NOMO-1 treated with DMSO at 0.1 percent for 48 hours (cell line): ENCODE data around the gene MMADHC.
A peak's percentile ranks its signal among the peaks of the same experiment; 100 is the strongest.

Experiments used
- DNase-seq: peaks from one replicate; lab custom pipeline; 2025; ENCODE audit not compliant: unreplicated experiment; lab: John Stamatoyannopoulos, UW

The MMADHC gene

GRCh38 chr2:149587220-149587949 is at the start of gene MMADHC:
TSS of gene MMADHC (minus strand) at chr2:149587775. CDS start at chr2:149587097, 678 bp downstream.
- peak; percentile 89 for DNase-seq

GRCh38 chr2:149634103-149634502 is 46.5 kb upstream of the MMADHC start:
- DNase-seq, result no peak

- DNase-seq, result no peak
Observed at GRCh38 chr2:149630445-149630844, 42.9 kb upstream of the MMADHC start.

DNA sequence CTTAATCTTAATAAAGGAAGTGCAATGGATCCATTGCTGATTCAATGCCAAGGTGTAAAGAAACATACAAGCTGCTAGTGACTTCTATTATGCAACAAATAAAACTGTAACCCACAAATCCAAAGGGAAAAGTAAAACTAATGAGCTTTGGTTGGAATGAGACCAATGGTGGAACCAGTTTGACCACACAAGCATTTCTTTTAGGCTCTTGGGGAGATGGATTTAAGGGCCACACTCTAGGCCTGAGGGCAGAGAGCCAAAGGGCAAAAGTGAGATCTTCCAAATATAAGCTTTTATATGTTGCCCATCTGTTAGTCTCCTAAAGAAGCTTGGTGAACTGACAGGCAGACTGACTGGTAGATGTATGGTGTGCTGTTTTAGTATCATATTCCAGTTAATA is 41.5 kb upstream of the MMADHC start:
- no peak for DNase-seq

- DNase-seq, result peak; percentile 43
Observed at GRCh38 chr2:149627111-149627801, 39.7 kb upstream of the MMADHC start.

- DNase-seq, result peak; percentile 12
Observed at GRCh38 chr2:149625671-149626070, 38.1 kb upstream of the MMADHC start.

- no peak for DNase-seq
Observed at GRCh38 chr2:149625271-149625670, 37.7 kb upstream of the MMADHC start.

GRCh38 chr2:149622343-149622742 is 34.8 kb upstream of the MMADHC start:
- DNase-seq, result no peak

DNA sequence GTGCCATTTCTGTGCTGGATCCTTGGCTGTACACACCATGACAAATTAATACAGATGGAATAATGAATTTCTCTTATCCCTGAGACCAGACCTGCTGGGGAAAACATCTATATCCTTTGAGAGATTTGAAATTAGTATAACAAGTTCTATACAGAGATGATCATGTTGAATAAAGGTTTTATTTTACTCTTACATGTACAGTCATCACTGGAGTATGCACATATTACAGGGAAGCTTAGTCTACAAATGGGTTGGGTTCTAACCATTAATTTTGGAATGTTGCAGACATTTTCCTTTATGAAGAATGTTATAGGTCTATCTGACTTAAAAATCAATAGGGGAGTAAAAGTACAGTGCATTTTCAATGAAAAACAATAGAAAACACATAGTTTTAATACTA is 29.9 kb upstream of the MMADHC start:
- DNase-seq, result no peak

GRCh38 chr2:149616681-149617456 is 29.3 kb upstream of the MMADHC start:
- DNase-seq, result no peak

GRCh38 chr2:149613704-149614103 is 26.1 kb upstream of the MMADHC start:
- no peak for DNase-seq

DNA sequence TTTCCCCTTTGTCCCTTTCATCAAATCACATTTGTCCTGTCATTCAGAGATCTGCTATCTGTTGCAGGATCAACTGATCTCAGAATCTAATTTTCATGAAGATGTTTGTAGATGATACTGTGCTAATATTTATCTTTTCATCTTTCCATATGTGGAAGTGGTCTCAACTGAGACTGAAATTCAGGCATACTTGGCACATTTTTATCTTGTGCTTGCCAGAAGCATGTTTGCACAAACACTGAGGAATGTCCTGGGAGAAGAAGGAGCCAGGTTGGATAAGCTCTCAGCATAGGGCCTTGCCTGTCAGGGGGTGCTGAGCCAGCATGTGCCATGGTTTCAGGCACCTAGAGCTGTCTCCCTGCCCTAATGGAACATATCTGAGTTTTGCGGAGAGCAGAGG is 24.5 kb upstream of the MMADHC start:
- DNase-seq, result no peak

- DNase-seq, result no peak
Observed at GRCh38 chr2:149611100-149611820, 23.7 kb upstream of the MMADHC start.

DNA sequence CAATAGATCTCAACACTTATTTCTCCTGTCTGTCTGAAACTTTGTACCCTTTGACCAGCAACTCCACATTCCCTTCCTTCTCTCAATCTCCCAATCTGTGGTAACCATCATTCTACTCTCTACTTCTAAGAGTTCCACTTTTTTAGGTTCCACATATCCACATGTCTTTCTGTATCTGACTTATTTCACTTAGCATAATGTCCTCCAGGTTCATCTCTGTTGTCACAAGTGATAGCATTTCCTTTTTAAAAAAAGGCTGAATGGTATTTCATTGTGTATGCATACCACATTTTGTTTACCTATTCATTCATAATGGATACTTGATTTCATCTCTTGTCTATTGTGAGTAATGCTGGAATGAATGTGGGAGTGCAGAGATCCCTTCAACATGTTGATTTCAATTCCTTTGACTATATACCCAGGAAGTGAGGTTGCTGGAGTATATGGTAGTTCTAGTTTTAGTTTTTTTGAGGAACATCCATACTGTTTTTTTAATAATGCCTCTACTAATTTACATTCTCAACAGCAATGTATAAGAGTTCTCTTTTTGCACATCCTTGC is 18.8 kb upstream of the MMADHC start:
- no peak for DNase-seq

DNA sequence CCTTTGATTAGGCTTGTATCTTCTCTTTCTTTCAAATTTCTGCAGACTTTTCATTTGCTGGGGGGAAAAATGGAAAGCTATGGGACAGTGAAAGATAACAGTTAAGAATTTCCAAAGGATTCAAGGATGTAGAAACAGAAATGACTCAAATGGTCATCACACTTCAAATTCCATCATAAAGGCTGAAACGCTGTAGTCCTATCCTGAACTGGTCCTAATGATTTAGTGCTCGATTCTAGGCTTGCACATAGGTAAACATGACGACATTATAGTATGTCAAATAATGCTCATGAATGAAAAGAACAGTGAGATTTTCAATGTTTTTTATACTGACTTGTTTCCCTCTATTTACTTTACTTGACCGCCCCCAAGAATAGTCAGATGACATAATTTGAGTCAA is 15.7 kb upstream of the MMADHC start:
- no peak for DNase-seq

DNA sequence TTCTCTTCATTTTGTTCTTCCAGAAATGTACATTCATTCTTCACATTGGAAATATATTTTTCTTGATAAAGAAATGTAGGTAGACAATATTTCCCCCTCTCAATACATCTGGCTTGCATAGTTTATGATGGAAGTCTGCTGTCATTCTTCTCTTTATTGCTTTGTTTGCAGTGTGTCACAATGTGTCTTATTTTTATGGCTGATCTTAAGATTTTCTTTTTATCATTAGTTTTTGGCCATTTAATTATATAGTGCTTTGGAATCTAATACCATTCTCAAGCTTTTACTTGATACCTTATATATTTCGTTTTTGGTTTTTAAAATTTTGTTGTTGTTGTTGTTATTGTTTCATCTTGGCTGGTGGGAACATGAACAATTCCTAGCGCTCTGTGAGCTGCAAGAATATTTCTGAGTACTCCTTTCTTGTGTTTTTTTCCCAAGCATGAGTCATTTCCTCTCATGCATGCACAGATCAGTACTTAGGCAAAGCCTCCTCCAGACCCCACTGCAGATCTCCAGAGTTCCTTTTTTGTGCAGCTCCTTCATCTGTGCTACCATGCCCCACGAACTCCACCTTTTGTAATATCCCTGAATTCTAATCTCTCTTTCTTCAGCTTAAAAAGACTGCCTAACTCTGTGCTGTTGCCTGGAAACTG is 13.7 kb upstream of the MMADHC start:
- peak; percentile 13 for DNase-seq

DNA sequence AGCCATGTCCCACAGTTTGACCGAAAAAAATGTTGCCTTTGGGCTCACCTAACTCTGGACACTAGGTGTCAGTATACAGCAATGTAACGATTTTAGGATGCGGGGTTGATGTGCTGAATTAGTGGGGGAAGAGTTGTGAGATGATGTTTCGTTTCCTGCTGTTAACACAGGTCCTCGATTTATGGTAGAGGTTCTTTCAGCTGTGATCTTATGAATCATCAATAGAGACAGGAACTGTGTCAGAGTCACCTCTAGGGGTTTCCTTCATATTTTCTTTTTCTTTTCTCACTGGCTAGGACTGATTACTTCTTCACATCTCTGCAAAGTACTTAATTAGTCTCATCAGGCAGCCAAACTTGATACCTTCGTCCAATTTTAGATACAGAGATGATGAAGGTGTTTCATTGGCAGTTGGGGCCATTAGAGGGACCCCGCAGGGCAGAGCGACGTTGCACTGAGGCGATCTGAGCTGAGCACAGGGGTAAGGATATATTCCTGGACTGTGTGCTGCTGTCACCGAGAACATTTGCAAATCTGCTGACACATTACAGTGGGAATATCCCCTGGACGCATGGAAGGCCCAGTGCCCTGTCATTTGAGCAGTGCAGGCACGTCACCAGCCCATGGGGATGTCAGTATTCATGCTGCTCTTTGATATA is 10.2 kb upstream of the MMADHC start:
- DNase-seq, result peak; percentile 91

DNA sequence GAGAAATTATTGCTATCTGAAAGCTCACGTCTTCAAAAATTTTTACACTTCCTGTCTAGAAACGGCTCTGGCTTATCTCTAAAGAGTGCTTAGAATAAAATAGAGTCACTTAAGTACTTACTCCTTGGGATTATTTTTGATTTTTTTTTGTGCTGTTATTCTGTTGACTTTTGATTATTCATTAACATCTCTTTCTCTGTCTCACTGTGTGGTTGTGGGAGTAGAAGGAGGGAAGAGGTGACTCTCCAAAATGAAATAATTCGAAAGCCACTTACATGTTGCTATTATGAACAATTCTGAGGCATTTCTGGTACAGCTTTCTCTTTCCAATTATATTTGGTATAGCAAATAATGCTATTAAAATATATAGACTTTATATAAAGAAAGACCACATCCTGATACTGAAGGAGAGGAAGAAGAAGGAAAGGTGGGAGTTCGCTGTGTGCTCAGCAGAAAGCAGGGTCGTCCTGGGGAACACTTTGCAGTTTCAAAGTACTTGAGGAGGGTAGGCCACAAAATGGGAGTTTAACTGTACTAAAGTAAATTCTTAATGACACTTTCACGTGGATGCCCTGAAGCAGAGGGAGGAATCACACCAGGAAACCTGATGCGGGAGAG is 9.6 kb upstream of the MMADHC start:
- no peak for DNase-seq

- DNase-seq, result no peak
Observed at GRCh38 chr2:149596471-149596870, 8.9 kb upstream of the MMADHC start.
